Astrocyte of the spinal cord (primary cell): ENCODE results near the gene CASZ1.

ENCODE experiments used
- DNase-seq: peaks from one replicate; pipeline ENCODE4 v3.0.0; 2011; ENCODE audit warnings: low read depth, low spot score
- H3K4me3 ChIP-seq: 2 replicates; pipeline ENCODE4 v1.5.1; 2011; ENCODE audit warnings: low read depth, mild to moderate bottlenecking, low read length, moderate library complexity
- CTCF ChIP-seq: IDR thresholded peaks from 2 replicates; pipeline ENCODE4 v1.5.1; 2012; ENCODE audit warnings: low read depth, mild to moderate bottlenecking, low read length, inconsistent platforms
- in situ Hi-C: cut with HindIII; loops from 2 replicates; pipeline ENCODE4 v1.10.0; 2017; ENCODE audit warnings: low sequenced_read_pairs

CASZ1 gene

GRCh38 chr1:10662824-10663677, 133.4 kb downstream of the CASZ1 start:
- H3K4me3 ChIP-seq, result no peak overlapping the region
- TF ChIP-seq CTCF, result no peak
- in situ Hi-C loops, result no loop called here
- no peak for DNase-seq

- no peak overlapping the region for H3K4me3 ChIP-seq
These were observed 134.3 kb downstream of the CASZ1 start for GRCh38 chr1:10662090-10662688.

GRCh38 chr1:10661453-10661852, 135.0 kb downstream of the CASZ1 start:
- no peak overlapping the region for H3K4me3 ChIP-seq
- in situ Hi-C loops, result no loop called here
- no peak for TF ChIP-seq CTCF
- no peak for DNase-seq

More at GRCh38 chr1:10662090-10662688, 134.3 kb downstream of the CASZ1 start:
- no peak for TF ChIP-seq CTCF
- in situ Hi-C loops, result no loop called here
- DNase-seq, result no peak

- in situ Hi-C loops, result no loop called here
- TF ChIP-seq CTCF, result no peak
- no peak for DNase-seq
- H3K4me3 ChIP-seq, result no peak overlapping the region
These were observed 136.6 kb downstream of the CASZ1 start for GRCh38 chr1:10659646-10660540.

- in situ Hi-C loops, result no loop called here
- no peak for TF ChIP-seq CTCF
- DNase-seq, result no peak
- H3K4me3 ChIP-seq, result no peak overlapping the region
These were observed 137.2 kb downstream of the CASZ1 start for GRCh38 chr1:10659218-10659617.

GRCh38 chr1:10658396-10659066, 137.9 kb downstream of the CASZ1 start:
- no peak for DNase-seq
- no peak overlapping the region for H3K4me3 ChIP-seq
- no peak for TF ChIP-seq CTCF
- in situ Hi-C loops, result no loop called here
